NCI-H82 treated with DMSO at 0.1 percent for 48 hours (cell line): ENCODE data around the gene SRP72.

ENCODE experiments used
- DNase-seq: peaks from one replicate; lab custom pipeline; 2025; ENCODE audit not compliant: unreplicated experiment; lab: John Stamatoyannopoulos, UW

The SRP72 gene

DNA sequence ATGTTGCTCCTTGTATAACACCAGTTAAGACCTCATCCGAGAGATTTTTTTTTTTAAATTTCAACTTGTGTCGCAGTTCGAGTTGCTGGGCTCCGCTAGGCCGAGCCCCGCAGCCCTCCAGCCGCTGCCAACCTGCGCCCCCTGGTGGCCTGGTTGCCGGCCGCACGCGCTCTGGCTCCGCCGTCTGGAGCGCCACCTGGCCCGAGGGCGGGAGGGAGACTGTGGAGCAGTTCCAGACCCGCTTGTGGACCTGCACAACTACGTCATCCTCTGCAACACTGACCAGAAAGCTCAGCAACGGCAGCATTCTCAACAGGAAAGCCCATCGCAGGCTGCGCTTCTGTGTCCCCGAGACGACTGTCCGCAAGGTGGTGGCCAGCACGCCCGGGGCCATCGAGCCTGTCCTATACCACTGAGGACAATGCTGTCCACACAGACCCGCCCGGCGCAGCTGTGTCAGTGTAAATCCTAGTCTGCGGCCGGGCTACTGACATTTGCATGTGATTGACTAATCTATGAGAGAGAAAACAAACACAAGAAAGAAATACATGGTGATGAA lies 77.2 kb downstream of the SRP72 start:
- DNase-seq, result peak; percentile 48

DNA sequence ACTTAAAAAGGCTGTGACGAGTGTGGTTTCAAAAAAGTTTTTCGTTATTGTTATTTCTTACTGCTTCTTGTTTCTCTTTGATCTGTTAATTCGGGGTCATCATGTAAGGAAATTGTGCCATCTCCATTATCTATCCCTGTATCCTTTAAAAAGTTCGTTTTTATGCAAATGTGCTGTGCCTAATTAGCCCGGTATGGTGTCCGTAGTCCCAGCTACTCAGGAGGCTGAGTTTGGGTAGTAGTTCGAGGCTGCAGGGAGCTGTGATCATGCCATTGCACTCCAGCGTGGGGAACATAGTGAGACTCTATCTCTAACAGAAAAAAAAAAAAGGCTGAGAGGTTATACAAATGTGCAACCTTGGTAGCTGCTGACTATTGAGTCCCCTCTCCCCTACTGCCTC lies 83.2 kb downstream of the SRP72 start:
- no peak for DNase-seq

DNA sequence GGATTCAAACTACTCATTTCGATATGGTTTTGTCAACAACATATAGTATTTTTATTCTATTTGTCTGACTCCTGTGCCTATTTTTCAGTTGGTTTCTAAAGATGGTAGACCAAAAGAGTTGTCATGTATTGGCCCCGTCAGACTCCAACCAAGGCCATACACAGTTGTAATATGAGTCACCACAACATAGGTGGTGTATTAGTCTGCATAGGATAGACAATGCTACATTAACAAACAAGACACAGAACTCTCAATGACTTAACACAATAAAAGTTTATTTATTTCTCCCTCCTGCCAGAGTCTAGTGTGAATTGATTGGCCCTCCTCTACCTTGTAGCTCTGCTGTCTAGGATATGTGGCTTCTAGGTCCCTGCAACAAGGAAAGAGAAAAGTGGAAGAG lies 84.1 kb downstream of the SRP72 start:
- no peak for DNase-seq

DNA sequence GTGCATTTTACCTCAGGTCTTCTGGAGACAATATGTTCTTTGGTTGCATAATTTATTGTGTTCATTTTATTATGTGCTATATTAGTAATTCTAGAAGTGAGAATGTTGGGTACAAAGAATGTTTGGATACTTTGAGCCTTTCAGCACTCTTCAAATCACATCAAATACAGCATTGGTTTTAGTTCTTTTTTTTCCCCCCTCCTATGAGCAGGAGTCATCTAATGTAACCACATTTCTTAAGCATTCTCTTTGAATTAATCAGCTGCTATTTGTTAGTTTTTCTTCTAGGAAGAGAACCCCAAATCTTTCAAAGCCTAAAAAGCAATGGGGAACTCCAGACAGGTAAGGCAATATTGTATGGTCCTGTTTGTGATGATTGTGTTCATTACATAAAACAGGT lies 84.9 kb downstream of the SRP72 start:
- DNase-seq, result no peak
